Thymus (tissue), 11 donors: ENCODE results near the gene FUT8. TPM values are rescaled to one million over a fixed set of nuclear protein-coding genes. Genes with fewer than 3 reads are reported as not detected.

Experiments
- DNase-seq, 9 donors: peaks; one replicate each; pipeline ENCODE4 v3.0.0-alpha.2; 2013; ENCODE audit warnings: low spot score in 9 of 9, low read depth in 6 of 9, missing footprints in 1 of 9
- H3K27ac ChIP-seq, 2 donors: one replicate each; pipeline ENCODE4 v1.5.1; 2013; ENCODE audit warnings: control low read depth in 1 of 2, low read depth in 1 of 2, low read length in 1 of 2, mild to moderate bottlenecking in 1 of 2, moderate library complexity in 1 of 2
- H3K27me3 ChIP-seq, 2 donors: one replicate each; pipeline ENCODE4 v1.5.1; 2013; ENCODE audit warnings: low read length in 1 of 2; ENCODE audit not compliant: control insufficient read depth in 2 of 2, insufficient read depth in 1 of 2
- H3K36me3 ChIP-seq, 2 donors: one replicate each; pipeline ENCODE4 v1.5.1; 2013; ENCODE audit warnings: low read length in 1 of 2, mild to moderate bottlenecking in 1 of 2, moderate library complexity in 1 of 2; ENCODE audit not compliant: control insufficient read depth in 2 of 2, insufficient read depth in 2 of 2
- H3K4me1 ChIP-seq, 2 donors: one replicate each; pipeline ENCODE4 v1.5.1; 2013; ENCODE audit warnings: low read length in 2 of 2; ENCODE audit not compliant: control insufficient read depth in 2 of 2, insufficient read depth in 2 of 2
- H3K4me3 ChIP-seq, 2 donors: one replicate each; pipeline ENCODE4 v1.5.1; 2013; ENCODE audit warnings: low read length in 2 of 2, control low read depth in 1 of 2, mild to moderate bottlenecking in 1 of 2
- H3K9me3 ChIP-seq, 2 donors: one replicate each; pipeline ENCODE4 v1.5.1; 2013; ENCODE audit warnings: low read length in 1 of 2, mild to moderate bottlenecking in 1 of 2; ENCODE audit not compliant: control insufficient read depth in 2 of 2, insufficient read depth in 1 of 2
- WGBS: extraction: QIAGEN DNeasy Blood & Tissue Kit; methylation state at CpG from one replicate; pipeline ENCODE4 v1.1.7; 2013; 5-methylcytosine and 5-hydroxymethylcytosine counted together
- polyA plus RNA-seq: library from polyadenylated mRNA; stranded (reverse); fragments of 200-250 nt; gene quantifications from one replicate; pipeline ENCODE4 v1.2.3, GENCODE V29; 2013
- total RNA-seq: library from RNA; stranded (reverse); fragments of 120-200 nt; gene quantifications from one replicate; pipeline ENCODE4 v1.2.4, GENCODE V29; 2013
- donor health status: healthy.

FUT8 gene
- total and polyA plus RNA-seq, 2 donors = 15.0 to 35.2 TPM

- Histone ChIP-seq H3K27me3 (no peaks in the 10 kb centered on the region), H3K9me3 (no peaks in the 10 kb centered on the region), H3K27ac (no peak overlapping the region), H3K4me1 (no peaks in the 10 kb centered on the region), H3K4me3 (no peak overlapping the region), H3K36me3 (no peaks in the 10 kb centered on the region)
- DNase-seq = no peak
- WGBS = 56% methylated on average over 4 of the region's 4 CpGs
Observed at GRCh38 chr14:65772921-65773574, 360.5 kb downstream of the FUT8 start.

GRCh38 chr14:65774041-65774440 lies 361.5 kb downstream of the FUT8 start:
- 96% methylated on average over 1 of the region's 1 CpG for WGBS
- no peaks in the 10 kb centered on the region for H3K27me3 ChIP-seq
- no peaks in the 10 kb centered on the region for H3K36me3 ChIP-seq
- H3K9me3 ChIP-seq = no peaks in the 10 kb centered on the region
- no peaks in the 10 kb centered on the region for H3K4me1 ChIP-seq
- no peak for DNase-seq
- H3K4me3 ChIP-seq = no peak overlapping the region
- H3K27ac ChIP-seq = no peak overlapping the region

GRCh38 chr14:65776193-65776852 lies 363.8 kb downstream of the FUT8 start:
- no peak for DNase-seq
- Histone ChIP-seq H3K4me1 (no peaks in the 10 kb centered on the region), H3K27me3 (no peaks in the 10 kb centered on the region), H3K27ac (no peak overlapping the region), H3K36me3 (no peaks in the 10 kb centered on the region), H3K4me3 (no peak overlapping the region), H3K9me3 (no peaks in the 10 kb centered on the region)
- WGBS = 83% methylated on average over 4 of the region's 4 CpGs

GRCh38 chr14:65780566-65780965 lies 368.0 kb downstream of the FUT8 start:
- WGBS = 97% methylated on average over 2 of the region's 2 CpGs
- Histone ChIP-seq H3K36me3 (no peaks in the 10 kb centered on the region), H3K9me3 (no peaks in the 10 kb centered on the region), H3K4me3 (no peak overlapping the region), H3K27ac (no peak overlapping the region), H3K4me1 (no peaks in the 10 kb centered on the region), H3K27me3 (no peaks in the 10 kb centered on the region)
- DNase-seq = no peak

- Histone ChIP-seq H3K4me3 (no peak overlapping the region), H3K4me1 (no peaks in the 10 kb centered on the region), H3K27ac (no peak overlapping the region), H3K9me3 (no peaks in the 10 kb centered on the region), H3K36me3 (no peaks in the 10 kb centered on the region), H3K27me3 (no peaks in the 10 kb centered on the region)
- no peak for DNase-seq
- 95% methylated on average over 3 of the region's 3 CpGs for WGBS
Observed at GRCh38 chr14:65783101-65783500, 370.6 kb downstream of the FUT8 start.

GRCh38 chr14:65783576-65783975 lies 371.0 kb downstream of the FUT8 start:
- Histone ChIP-seq H3K4me3 (no peak overlapping the region), H3K27ac (no peak overlapping the region), H3K36me3 (no peaks in the 10 kb centered on the region), H3K27me3 (no peaks in the 10 kb centered on the region), H3K9me3 (no peaks in the 10 kb centered on the region), H3K4me1 (no peaks in the 10 kb centered on the region)
- no peak for DNase-seq
- WGBS = 93% methylated on average over 1 of the region's 1 CpG

GRCh38 chr14:65784574-65784973 lies 372.0 kb downstream of the FUT8 start:
- H3K27me3 ChIP-seq = no peaks in the 10 kb centered on the region
- H3K4me1 ChIP-seq = no peaks in the 10 kb centered on the region
- H3K36me3 ChIP-seq = no peaks in the 10 kb centered on the region
- H3K27ac ChIP-seq = no peak overlapping the region
- DNase-seq = no peak
- H3K4me3 ChIP-seq = no peak overlapping the region
- H3K9me3 ChIP-seq = no peaks in the 10 kb centered on the region
- WGBS = 93% methylated on average over 2 of the region's 2 CpGs

- Histone ChIP-seq H3K36me3 (no peaks in the 10 kb centered on the region), H3K4me3 (no peak overlapping the region), H3K27ac (no peak overlapping the region), H3K9me3 (no peaks in the 10 kb centered on the region), H3K4me1 (no peaks in the 10 kb centered on the region), H3K27me3 (peaks cover 0 to 7% of the 10 kb centered on the region in 2 donors)
- DNase-seq = no peak
Observed at GRCh38 chr14:65787461-65787860, 374.9 kb downstream of the FUT8 start.

- Histone ChIP-seq H3K4me1 (no peaks in the 10 kb centered on the region), H3K36me3 (no peaks in the 10 kb centered on the region), H3K9me3 (no peaks in the 10 kb centered on the region), H3K4me3 (no peak overlapping the region), H3K27me3 (peaks cover 0 to 7% of the 10 kb centered on the region in 2 donors), H3K27ac (no peak overlapping the region)
- DNase-seq = no peak
- 90% methylated on average over 5 of the region's 5 CpGs for WGBS
Observed at GRCh38 chr14:65788876-65789275, 376.3 kb downstream of the FUT8 start.
